Measurements from ENCODE around the gene STK17B.
"Not testable (repeated sequence)": the region's sequence is repeated elsewhere in the genome, so short reads cannot be mapped to it uniquely, and the experiment has no call there.

The STK17B gene

DNA sequence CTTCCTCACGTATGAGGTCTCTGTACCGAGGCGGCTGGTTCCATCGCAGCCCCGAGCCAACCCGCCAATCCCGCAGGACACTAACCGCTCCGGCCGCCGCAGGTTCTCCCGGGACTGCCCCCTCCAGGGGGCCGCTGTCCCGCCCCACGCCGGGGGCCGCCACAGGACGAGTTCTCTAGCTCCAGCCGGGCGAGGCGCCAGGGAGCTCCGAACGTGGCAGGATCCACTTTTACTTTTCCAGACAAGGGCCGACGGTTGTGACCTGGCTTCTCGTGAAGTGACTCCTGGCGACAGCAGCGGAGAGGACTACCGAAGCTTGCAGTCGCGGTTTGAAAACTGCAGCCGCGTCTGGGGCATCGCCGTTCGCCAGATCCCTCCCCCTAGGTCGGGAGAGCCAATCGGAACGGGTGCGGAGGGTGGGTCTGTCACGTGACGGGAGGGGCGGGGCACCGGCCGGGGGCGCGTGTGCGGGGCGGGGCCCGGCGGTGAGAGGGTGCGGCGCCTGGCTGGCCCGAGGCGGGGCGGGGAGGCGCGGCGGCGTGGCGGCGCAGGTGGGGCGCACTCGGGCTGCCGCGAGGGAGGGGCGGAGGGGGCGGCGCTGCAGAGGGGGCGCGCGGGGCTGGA lies at the start of gene STK17B:
STK17B (minus strand) TSS at position 331 of the 624 bp plus-strand sequence. CDS start 8,195 bp downstream, outside the sequence.
- peak; percentile 96 for DNase-seq

- no peak for DNase-seq
These were observed 49.3 kb upstream of the STK17B start for GRCh38 chr2:196220671-196221070.

- no peak for DNase-seq
These were observed 48.3 kb upstream of the STK17B start for GRCh38 chr2:196219671-196220070.

GRCh38 chr2:196218106-196218505 lies 46.7 kb upstream of the STK17B start:
- no peak for DNase-seq

DNA sequence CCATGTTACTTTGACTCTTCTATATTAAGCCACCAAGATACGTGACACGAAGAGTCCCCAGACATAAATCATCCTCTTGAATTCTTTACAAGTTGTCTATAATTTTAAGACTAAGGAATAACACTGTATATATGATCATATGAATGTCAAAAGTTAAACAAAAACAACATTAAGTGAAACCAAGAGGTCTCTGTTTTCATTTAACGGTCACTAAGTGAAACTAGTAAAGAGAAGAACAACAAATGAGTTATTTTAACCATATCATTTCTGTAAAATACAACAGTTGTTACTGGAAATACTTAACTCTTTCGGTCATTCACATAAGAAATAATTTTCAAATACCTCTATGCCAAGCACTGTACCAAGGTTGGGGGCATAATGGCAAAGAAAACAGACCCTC lies 45.7 kb upstream of the STK17B start:
- no peak for DNase-seq

DNA sequence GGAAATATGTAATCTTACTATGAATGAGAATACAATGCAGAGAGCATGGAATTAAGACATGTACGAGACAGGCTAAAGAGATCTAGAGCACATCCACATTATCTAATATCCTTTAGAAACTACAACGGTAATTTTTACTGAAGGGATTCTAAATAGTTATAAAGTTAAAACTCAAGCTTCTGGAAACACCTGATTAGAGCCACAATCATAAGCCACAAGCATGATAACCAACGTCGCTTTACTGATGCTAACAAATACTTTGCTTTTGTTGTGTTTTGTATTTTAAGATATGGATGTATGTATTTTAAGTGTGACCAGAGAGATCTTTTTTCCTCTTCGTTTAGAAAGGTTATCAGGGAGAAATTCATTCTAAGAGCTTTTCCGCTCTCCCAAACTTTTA lies 44.0 kb upstream of the STK17B start:
- no peak for DNase-seq

GRCh38 chr2:196214156-196214555 lies 42.8 kb upstream of the STK17B start:
- no peak for DNase-seq

DNA sequence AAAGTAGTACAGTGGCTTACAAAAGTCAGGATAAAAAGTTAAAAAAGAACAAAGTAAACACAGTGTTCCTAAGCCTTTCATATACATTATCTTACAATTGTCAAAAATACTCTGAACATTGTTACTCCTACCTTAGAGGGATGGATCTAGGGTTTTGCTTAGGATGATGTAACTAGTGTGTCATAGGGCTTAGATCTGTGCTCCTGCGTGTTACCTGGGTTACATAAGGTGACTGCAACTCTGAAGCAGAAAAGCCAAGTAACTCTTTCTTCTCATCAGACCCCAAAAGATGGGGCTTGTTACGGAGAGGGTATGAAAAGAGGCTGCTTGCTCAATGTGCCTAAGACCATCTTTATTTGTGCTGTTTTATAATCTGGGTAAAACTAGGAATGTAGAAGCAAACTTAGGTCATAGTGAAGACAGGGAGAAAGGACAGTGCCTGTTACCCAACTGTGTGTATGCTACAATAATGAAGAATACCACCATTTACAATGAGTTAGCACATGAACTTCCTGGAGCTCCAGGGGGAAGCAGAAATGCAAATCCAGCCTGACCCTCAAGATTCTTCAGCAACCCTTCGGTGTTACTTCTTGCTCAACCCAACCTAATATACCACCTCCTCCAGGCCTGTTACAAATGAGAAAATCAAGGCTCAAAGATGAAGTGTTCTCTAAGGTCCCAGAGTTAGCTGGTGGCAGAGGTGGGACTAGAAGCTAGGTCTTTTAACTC lies 42.0 kb upstream of the STK17B start:
- no peak for DNase-seq

DNA sequence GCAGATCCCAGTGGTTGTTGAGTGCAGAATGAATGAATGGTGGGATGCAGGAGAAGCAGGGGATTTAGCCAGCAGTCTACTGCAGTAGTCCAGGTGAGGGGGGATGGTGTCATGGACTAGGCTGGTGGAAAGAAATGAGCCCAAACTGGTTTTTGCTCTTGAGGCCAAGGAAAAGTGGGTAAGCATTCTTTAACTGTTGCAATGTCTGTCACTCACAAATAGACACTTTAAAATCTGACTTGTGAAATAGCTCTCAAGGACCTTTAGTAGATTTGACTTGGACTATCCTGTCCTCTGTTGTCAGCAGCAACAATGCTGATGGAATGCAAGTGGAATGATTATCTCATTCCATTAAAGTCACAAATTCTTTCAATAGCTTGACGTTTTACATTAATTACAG lies 37.5 kb upstream of the STK17B start:
- no peak for DNase-seq

DNA sequence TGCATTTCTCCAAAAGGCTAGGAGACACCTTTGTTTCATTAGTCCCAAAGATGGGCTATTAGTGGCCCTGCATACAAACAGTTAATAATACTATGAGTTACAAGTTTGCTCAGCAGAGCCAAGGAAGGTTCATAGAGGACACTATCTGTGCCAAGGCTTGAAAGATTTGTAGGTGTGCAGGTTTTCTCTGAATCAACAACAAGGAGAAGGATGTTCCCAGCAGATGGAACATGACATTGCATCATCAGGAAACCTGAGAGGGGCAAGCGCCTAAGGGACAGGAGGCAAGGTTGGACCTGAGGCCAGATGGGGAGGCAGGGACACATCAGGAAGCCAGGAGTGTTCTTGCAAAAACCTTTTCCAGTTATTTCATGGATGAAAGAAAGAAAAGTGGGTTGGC lies 35.4 kb upstream of the STK17B start:
- DNase-seq = no peak

- no peak for DNase-seq
These were observed 34.6 kb upstream of the STK17B start for GRCh38 chr2:196205881-196206435.

GRCh38 chr2:196205011-196205766 lies 33.8 kb upstream of the STK17B start:
- DNase-seq = no peak

- DNase-seq = no peak
These were observed 30.0 kb upstream of the STK17B start for GRCh38 chr2:196201229-196202009.

DNA sequence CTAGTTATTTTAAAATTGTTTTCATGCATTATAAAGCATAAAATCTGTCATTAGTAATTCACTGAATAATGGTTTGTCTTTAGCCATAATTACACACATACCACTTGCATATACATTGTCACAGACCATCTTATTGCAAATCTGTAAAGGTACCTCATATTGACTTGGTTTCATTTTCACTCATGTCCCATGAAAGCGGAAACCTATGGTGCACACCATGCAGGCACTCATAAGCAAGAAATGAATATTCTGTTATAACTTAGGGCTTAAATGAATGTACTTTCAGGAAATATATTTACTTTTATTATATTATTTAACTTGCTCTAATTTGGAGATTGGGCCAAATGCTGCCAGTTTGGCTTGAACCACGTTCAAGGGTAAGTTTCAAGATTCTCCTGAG lies 29.2 kb upstream of the STK17B start:
- no peak for DNase-seq

GRCh38 chr2:196195758-196196157 lies 24.4 kb upstream of the STK17B start:
- DNase-seq = no peak

DNA sequence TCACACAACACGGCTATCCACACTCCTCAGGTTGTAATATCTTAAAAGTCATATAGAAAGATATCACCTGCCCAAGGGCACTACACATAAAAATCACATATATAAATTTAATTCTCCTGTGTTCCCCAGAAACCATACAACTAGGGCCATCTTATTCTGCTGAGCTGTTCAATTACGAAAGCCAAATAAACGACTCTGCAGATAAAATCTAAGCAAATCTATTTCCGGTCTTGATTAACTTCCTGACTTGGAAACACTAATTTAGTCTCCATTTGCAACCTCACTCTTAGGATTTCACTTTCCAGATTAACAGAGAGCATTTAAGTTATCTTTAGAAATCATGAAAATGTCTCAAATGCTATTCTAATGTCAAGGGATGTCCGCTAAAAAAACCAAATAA lies 23.9 kb upstream of the STK17B start:
- DNase-seq = no peak

- no peak for DNase-seq
These were observed 20.2 kb upstream of the STK17B start for GRCh38 chr2:196191541-196191940.

DNA sequence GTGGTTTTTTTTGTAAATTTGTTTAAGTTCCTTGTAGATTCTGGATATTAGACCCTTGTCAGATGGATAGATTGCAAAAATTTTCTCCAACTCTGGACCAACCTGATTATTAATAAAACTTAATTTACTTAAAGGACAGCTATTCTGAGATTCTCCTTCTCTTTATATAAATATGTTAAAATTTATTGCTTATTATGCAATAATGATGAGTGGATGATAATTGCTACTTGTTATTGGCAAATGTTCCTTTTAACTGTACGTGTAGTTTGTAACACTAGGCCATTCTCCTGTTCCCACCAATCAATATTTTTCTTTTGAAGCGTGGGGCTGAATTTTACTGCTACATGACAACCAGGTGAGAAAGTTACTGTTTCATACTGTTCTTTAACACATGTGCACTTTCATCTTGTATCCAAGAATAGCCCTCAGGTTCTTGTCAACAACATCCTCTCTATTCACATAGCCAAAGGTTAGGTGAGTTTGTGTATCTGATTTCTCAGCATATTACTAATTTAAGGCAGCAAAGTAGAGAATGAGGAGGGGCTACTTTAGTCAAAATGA lies 16.6 kb upstream of the STK17B start:
- no peak for DNase-seq

GRCh38 chr2:196187175-196187700 lies 15.9 kb upstream of the STK17B start:
- not testable (repeated sequence) for DNase-seq

DNA sequence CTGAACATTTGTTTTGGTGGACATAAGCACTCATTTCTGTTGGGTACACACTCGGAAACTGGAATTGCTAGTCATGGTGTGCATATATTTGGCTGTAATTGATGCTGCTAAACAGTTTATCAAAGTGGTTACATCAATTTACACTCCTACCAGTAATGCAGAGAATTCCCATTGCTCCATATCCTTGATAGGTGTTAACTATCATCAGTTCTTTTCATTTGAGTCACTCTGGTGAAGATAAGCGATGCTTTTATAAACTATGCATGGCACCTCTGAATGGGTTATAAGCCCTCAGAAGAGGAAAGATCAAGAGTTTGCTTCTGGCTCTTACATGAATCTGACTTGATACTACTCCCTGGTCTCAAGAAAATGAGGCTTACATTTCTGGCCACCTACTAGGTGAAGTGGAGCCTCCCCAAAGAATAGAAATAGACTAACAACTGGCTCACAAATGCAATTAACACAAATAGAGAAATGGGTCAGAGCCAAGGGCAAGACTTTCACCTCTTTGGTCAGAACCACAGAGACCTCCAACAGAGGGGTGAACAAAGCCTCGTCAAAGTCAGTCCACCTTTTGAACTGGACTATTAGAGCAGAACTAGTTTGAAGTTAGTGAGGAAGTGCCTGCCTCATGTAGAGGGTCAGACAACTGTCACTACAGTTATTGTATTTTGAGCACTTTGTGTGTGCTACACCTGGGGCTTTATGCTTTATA lies 15.0 kb upstream of the STK17B start:
- no peak for DNase-seq

DNA sequence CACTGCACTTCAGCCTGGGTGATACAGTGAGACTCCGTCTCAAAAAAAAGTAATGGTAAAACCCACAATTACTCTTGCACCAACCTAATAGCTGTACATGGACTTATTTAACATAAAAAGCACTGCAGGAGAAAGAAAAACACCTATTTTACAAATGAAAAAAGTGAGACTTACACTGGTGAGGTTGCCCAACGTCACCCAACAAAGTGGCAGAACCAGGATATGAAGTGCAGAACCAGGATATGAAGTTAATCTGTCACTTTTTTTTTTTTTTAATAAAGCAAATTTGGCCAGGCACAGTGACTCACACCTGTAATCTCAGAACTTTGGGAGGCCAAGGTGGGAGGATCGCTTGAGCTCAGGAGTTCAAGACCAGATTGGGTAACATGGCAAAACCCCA lies 13.5 kb upstream of the STK17B start:
- no peak for DNase-seq

All from right forelimb (tissue), 1 donor.